Fibroblast of lung (primary cell): ENCODE results near the gene AP1G2.
"Not testable (repeated sequence)": the region's sequence is repeated elsewhere in the genome, so short reads cannot be mapped to it uniquely, and the experiment has no call there.

Source experiments
- CTCF ChIP-seq, 2 donors: IDR thresholded peaks in 1 of 2; conservative IDR thresholded peaks in 1 of 2; 1 replicate in 1 of 2; 2 replicates in 1 of 2; pipeline ENCODE4 v1.5.1; 2011 to 2012; ENCODE audit warnings: low read length in 2 of 2, control low read depth in 1 of 2, inconsistent platforms in 1 of 2, low read depth in 1 of 2, mild to moderate bottlenecking in 1 of 2
- EZH2 ChIP-seq: IDR thresholded peaks from 2 replicates; pipeline ENCODE4 v1.5.1; 2012; ENCODE audit warnings: low read length, control low read depth, mild to moderate bottlenecking; ENCODE audit errors: missing control alignments

DNA sequence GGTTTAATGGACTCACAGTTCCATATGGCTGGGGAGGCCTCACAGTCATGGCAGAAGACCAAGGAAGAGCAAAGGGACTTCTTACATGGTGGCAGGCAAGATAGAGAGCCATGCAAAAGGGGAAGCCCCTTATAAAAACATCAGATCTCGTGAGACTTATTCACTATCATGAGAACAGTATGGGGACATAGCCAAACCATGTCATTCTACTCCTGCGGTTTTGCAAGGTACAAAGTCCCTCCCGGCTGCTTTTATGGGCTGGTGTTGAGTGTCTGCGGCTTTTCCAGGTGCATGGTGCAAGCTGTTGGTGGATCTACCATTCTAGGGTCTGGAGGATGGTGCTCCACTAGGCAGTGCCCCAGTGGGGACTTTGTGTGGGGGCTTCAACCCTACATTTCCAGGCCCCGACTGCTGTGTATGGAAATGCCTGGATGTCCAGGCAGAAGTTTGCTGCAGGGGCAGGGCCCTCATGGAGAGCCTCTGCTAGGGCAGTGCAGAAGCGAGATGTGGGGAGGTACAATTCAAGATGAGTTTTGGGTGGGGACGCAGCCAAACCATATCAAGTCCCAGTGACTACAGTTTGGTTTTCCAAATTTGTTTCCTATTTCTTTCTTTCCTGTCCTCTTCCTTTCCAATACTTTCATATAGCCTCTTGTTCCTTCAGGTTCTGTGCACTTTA lies 42.0 kb upstream of the AP1G2 start:
- not testable (repeated sequence) for TF ChIP-seq CTCF (conservative IDR thresholded peaks at IDR 0.05 in 1 of 2, IDR thresholded peaks at IDR 0.05 in 1 of 2; ENCODE audit: low read depth in 1 of 2, low read length in 2 of 2); EZH2
